PC-3 (cell line): Measurements from ENCODE around the gene MGMT.

ENCODE experiments used
- CTCF ChIP-seq: fragments of 300-600 bp; sonication (generic); conservative IDR thresholded peaks from 2 replicates; pipeline ENCODE4 v1.5.1; 2017; ENCODE audit warnings: antibody characterized with exemption, low read depth, mild to moderate bottlenecking, low read length
- EZH2 ChIP-seq: fragments of 300-600 bp; sonication (generic); IDR thresholded peaks from one replicate; pipeline ENCODE4 v1.6.1; 2017; ENCODE audit warnings: antibody characterized with exemption, mild to moderate bottlenecking, low read length; ENCODE audit not compliant: unreplicated experiment

- TF ChIP-seq CTCF (no peak), EZH2 (no peak)
Measured at GRCh38 chr10:129713659-129714265, 246.7 kb downstream of the MGMT start.
